ENCODE measurements around the gene CHN2.

CHN2 gene

GRCh38 chr7:29394321-29394720, 199.7 kb downstream of the CHN2 start:
- DNase-seq (ENCODE audit: low read depth in 4 of 4, low spot score in 1 of 4), result no peak

GRCh38 chr7:29396563-29396962, 202.0 kb downstream of the CHN2 start:
- no peak for DNase-seq (ENCODE audit: low read depth in 4 of 4, low spot score in 1 of 4)

GRCh38 chr7:29397398-29397797, 202.8 kb downstream of the CHN2 start:
- DNase-seq (ENCODE audit: low read depth in 4 of 4, low spot score in 1 of 4), result no peak

- no peak for DNase-seq (ENCODE audit: low read depth in 4 of 4, low spot score in 1 of 4)
Observed at GRCh38 chr7:29398011-29398410, 203.4 kb downstream of the CHN2 start.

- DNase-seq (ENCODE audit: low read depth in 4 of 4, low spot score in 1 of 4), result no peak
Observed at GRCh38 chr7:29400437-29400836, 205.9 kb downstream of the CHN2 start.

GRCh38 chr7:29401769-29402168, 207.2 kb downstream of the CHN2 start:
- no peak for DNase-seq (ENCODE audit: low read depth in 4 of 4, low spot score in 1 of 4)

GRCh38 chr7:29405891-29406290, 211.3 kb downstream of the CHN2 start:
- DNase-seq (ENCODE audit: low read depth in 4 of 4, low spot score in 1 of 4), result no peak

GRCh38 chr7:29406366-29406765, 211.8 kb downstream of the CHN2 start:
- no peak for DNase-seq (ENCODE audit: low read depth in 4 of 4, low spot score in 1 of 4)

- peak; percentile 3 to 38 (median 28) for DNase-seq (ENCODE audit: low read depth in 4 of 4, low spot score in 1 of 4)
Observed at GRCh38 chr7:29408841-29409243, 214.3 kb downstream of the CHN2 start.

- no peak for DNase-seq (ENCODE audit: low read depth in 4 of 4, low spot score in 1 of 4)
Observed at GRCh38 chr7:29410996-29411395, 216.4 kb downstream of the CHN2 start.

- no peak for DNase-seq (ENCODE audit: low read depth in 4 of 4, low spot score in 1 of 4)
Observed at GRCh38 chr7:29412912-29413311, 218.3 kb downstream of the CHN2 start.

GRCh38 chr7:29413626-29414136, 219.1 kb downstream of the CHN2 start:
- DNase-seq (ENCODE audit: low read depth in 4 of 4, low spot score in 1 of 4), result no peak

GRCh38 chr7:29414216-29414615, 219.6 kb downstream of the CHN2 start:
- DNase-seq (ENCODE audit: low read depth in 4 of 4, low spot score in 1 of 4), result no peak

- no peak for DNase-seq (ENCODE audit: low read depth in 4 of 4, low spot score in 1 of 4)
Observed at GRCh38 chr7:29415215-29415614, 220.6 kb downstream of the CHN2 start.

- DNase-seq (ENCODE audit: low read depth in 4 of 4, low spot score in 1 of 4), result no peak
Observed at GRCh38 chr7:29416276-29416937, 221.8 kb downstream of the CHN2 start.

- no peak for DNase-seq (ENCODE audit: low read depth in 4 of 4, low spot score in 1 of 4)
Observed at GRCh38 chr7:29416938-29417305, 222.3 kb downstream of the CHN2 start.

- DNase-seq (ENCODE audit: low read depth in 4 of 4, low spot score in 1 of 4), result no peak
Observed at GRCh38 chr7:29418056-29418455, 223.5 kb downstream of the CHN2 start.

- no peak for DNase-seq (ENCODE audit: low read depth in 4 of 4, low spot score in 1 of 4)
Observed at GRCh38 chr7:29418651-29419050, 224.1 kb downstream of the CHN2 start.

GRCh38 chr7:29420011-29420410, 225.4 kb downstream of the CHN2 start:
- DNase-seq (ENCODE audit: low read depth in 4 of 4, low spot score in 1 of 4), result no peak

- no peak for DNase-seq (ENCODE audit: low read depth in 4 of 4, low spot score in 1 of 4)
Observed at GRCh38 chr7:29421010-29421956, 226.7 kb downstream of the CHN2 start.

GRCh38 chr7:29422829-29423228, 228.3 kb downstream of the CHN2 start:
- DNase-seq (ENCODE audit: low read depth in 4 of 4, low spot score in 1 of 4), result no peak

- DNase-seq (ENCODE audit: low read depth in 4 of 4, low spot score in 1 of 4), result no peak
Observed at GRCh38 chr7:29424295-29424983, 229.9 kb downstream of the CHN2 start.

All from stimulated activated CD4-positive, alpha-beta T cell treated with anti-CD3 and anti-CD28 coated beads, Interleukin-1b, Interleukin-23, amount 100 ng/mL, for 24 hours (primary cell).